Gastrocnemius medialis (tissue), 4 donors: ENCODE results near the gene KCNQ5. TPM values are rescaled to one million over a fixed set of nuclear protein-coding genes. Genes with fewer than 3 reads are reported as not detected.

Source experiments
- ATAC-seq, 2 donors: fragments of 150-250 bp; one replicate each; pipeline ENCODE4 v1.9.1; 2016
- DNase-seq, 2 donors: peaks; one replicate each; pipeline ENCODE4 v3.0.0-alpha.2; 2019
- H3K27ac ChIP-seq, 4 donors: fragments of 200-600 bp; sonication (generic); 1 replicate in 1 of 4; 2 replicates in 3 of 4; pipeline ENCODE4 v1.5.1; 2016 to 2018; ENCODE audit warnings: mild to moderate bottlenecking in 2 of 4, moderate library complexity in 1 of 4
- H3K27me3 ChIP-seq, 3 donors: fragments of 200-600 bp; sonication (generic) in 2 of 3; 1 replicate in 1 of 3; 2 replicates in 2 of 3; pipeline versions ENCODE4 v1.5.1 to v1.6.0; 2016 to 2019; ENCODE audit warnings: mild to moderate bottlenecking in 1 of 3, moderate library complexity in 1 of 3
- H3K36me3 ChIP-seq, 2 donors: fragments of 200-600 bp; sonication (generic) in 1 of 2; one replicate each; pipeline ENCODE4 v1.5.1; 2017 to 2018
- H3K4me1 ChIP-seq, 2 donors: fragments of 200-600 bp; sonication (generic) in 1 of 2; one replicate each; pipeline ENCODE4 v1.5.1; 2016 to 2017; ENCODE audit warnings: mild to moderate bottlenecking in 2 of 2
- H3K4me3 ChIP-seq, 4 donors: fragments of 200-600 bp; sonication (generic) in 3 of 4; 1 replicate in 1 of 4; 2 replicates in 3 of 4; pipeline ENCODE4 v1.5.1; 2016 to 2019; ENCODE audit warnings: mild to moderate bottlenecking in 2 of 4
- H3K9me3 ChIP-seq, 3 donors: fragments of 200-600 bp; sonication (generic) in 2 of 3; 1 replicate in 1 of 3; 2 replicates in 2 of 3; pipeline ENCODE4 v1.5.1; 2016 to 2019
- POLR2A ChIP-seq, 2 donors: fragments of 450-650 bp; IDR thresholded peaks; one replicate each; pipeline ENCODE4 v1.6.1; 2017; ENCODE audit warnings: antibody characterized with exemption in 2 of 2, mild to moderate bottlenecking in 2 of 2, moderate library complexity in 2 of 2
- in situ Hi-C, 4 donors: fragments of 200-750 bp; cut with MboI; loops; one replicate each; pipeline versions ENCODE4 v1.15.0 to v1.8.0; 2017; ENCODE audit warnings: low sequenced_read_pairs in 4 of 4
- intact Hi-C: fragments of 100-400 bp; cut with DNase I; formaldehyde crosslinking; loops from one replicate; pipeline ENCODE4 v1.15.1; 2023; ENCODE audit warnings: low total_unique reads
- total RNA-seq, 4 donors: library from RNA; depleted of rRNA; stranded (reverse); fragments of >200 nt; gene quantifications; one replicate each; pipeline versions ENCODE4 v1.1.0 to v1.2.3, GENCODE V29; 2016
- TF ChIP-seq, protein P1 (sequence below), 5 experiments: fragments of 450-650 bp in 3 of 5; fragments of 200-600 bp in 2 of 5; sonication (generic) in 2 of 5; IDR thresholded peaks in 4 of 5; conservative IDR thresholded peaks in 1 of 5; 1 replicate in 4 of 5; 2 replicates in 1 of 5; pipeline ENCODE4 v1.5.1; 2016 to 2019; ENCODE audit warnings: antibody characterized with exemption in 5 of 5, mild to moderate bottlenecking in 3 of 5, moderate library complexity in 3 of 5

The KCNQ5 gene
- total RNA-seq, 4 donors from 2014 or later, result 5.3 to 19.3 (median 15.1) TPM

DNA sequence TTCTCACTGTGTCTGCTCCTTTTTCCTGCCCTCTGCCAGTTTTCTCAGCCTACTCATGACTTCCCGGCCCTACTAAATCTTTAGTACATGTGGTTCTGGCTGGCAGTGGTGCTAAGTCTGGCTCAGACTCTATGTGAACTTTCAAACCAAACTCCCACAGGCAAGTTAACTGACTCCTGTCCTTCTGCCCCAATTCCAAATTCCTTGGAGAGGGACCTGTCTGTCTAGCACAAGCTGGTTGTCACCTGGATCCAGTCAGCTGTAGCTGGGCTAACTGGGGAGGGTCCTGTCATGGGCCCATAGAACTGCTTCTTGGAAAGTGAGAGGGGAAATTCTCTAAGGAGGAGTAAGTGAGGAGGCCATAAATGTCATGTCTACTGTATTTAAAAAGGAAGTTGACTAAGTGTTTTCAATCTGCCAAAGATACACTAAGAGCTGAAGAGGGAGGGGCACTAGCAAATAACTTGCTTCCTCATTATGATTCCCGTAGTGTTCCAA, 240.1 kb downstream of the KCNQ5 start:
- DNase-seq (peak; percentile 71 to 81), ATAC-seq (peak; percentile 86 to 89)
- no peaks in the 10 kb centered on the region for H3K9me3 ChIP-seq
- no peak overlapping the region for H3K4me3 ChIP-seq
- intact Hi-C loops (loop anchor here (1.0 to 10.0 kb wide), 2 partner anchors 43 to 303 kb away; no protein-coding TSS in a partner anchor), in situ Hi-C loops (loop anchor here in 1 of 4 donors (10.0 kb wide), 2 partner anchors 83 to 117 kb away; no protein-coding TSS in a partner anchor)
- no peaks in the 10 kb centered on the region for H3K27me3 ChIP-seq
- no peaks in the 10 kb centered on the region for H3K36me3 ChIP-seq
- H3K4me1 ChIP-seq, result peaks cover 48 to 61% of the 10 kb centered on the region in 2 donors
- TF ChIP-seq POLR2A (IDR thresholded peaks at IDR 0.05), result no peak
- TF ChIP-seq, protein P1, sequence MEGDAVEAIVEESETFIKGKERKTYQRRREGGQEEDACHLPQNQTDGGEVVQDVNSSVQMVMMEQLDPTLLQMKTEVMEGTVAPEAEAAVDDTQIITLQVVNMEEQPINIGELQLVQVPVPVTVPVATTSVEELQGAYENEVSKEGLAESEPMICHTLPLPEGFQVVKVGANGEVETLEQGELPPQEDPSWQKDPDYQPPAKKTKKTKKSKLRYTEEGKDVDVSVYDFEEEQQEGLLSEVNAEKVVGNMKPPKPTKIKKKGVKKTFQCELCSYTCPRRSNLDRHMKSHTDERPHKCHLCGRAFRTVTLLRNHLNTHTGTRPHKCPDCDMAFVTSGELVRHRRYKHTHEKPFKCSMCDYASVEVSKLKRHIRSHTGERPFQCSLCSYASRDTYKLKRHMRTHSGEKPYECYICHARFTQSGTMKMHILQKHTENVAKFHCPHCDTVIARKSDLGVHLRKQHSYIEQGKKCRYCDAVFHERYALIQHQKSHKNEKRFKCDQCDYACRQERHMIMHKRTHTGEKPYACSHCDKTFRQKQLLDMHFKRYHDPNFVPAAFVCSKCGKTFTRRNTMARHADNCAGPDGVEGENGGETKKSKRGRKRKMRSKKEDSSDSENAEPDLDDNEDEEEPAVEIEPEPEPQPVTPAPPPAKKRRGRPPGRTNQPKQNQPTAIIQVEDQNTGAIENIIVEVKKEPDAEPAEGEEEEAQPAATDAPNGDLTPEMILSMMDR (IDR thresholded peaks at IDR 0.05 in 4 of 5, conservative IDR thresholded peaks at IDR 0.05 in 1 of 5), result no peak
- H3K27ac ChIP-seq, result peak overlapping the region; percentile 75 to 89 (median 86)

DNA sequence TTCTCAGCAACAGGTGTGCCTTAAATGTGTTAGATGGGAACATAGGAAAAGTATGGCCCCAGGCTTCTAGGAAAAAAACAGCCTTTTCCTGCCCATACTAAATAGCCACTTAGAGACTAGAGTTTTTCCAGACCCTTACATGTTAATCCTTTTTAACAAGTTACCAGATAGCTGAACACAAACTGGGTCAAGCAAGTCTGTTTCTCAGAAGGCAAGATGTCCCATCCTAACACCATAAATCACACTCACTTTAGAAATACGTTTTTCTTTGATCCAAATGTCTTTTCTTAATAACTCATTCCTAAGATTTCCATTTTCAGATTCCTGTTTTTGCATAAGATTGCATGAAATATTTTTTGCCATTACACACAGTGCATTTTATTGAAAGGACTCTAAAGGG, 241.3 kb downstream of the KCNQ5 start:
- intact Hi-C loops, result loop anchor here (10.0 kb wide), 1 partner anchor 302 kb away; no protein-coding TSS in a partner anchor
- Histone ChIP-seq H3K9me3 (no peaks in the 10 kb centered on the region), H3K27me3 (no peaks in the 10 kb centered on the region), H3K27ac (peak overlapping the region in 3 of 4 donors; percentile 75 to 88 (median 83)), H3K36me3 (no peaks in the 10 kb centered on the region), H3K4me1 (peaks cover 48 to 61% of the 10 kb centered on the region in 2 donors), H3K4me3 (no peak overlapping the region)
- in situ Hi-C loops, result loop anchor here in 1 of 4 donors (10.0 kb wide), 2 partner anchors 82 to 118 kb away; no protein-coding TSS in a partner anchor
- no peak for ATAC-seq
- no peak for DNase-seq
- no peak for TF ChIP-seq POLR2A (IDR thresholded peaks at IDR 0.05)
- TF ChIP-seq, protein P1 (IDR thresholded peaks at IDR 0.05 in 4 of 5, conservative IDR thresholded peaks at IDR 0.05 in 1 of 5), result no peak

DNA sequence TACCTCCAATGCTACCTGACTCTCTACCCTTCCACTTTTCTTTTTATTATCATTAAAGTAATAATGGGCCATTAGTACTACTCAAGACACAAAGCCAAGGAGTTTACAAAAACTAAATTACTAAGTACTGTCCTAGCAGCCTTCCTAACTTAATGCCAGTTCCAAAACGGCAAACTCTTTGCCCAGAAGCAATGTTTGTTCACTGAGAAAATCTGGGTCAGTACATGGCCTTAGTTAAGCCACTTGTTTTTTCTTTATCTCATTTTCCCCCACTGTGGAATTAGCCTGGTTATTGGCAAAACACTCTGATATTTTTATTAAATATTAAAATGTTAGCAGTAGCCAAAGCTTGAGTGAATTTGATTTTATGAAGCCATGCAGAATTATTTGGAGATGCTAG, 242.4 kb downstream of the KCNQ5 start:
- no peak for TF ChIP-seq POLR2A (IDR thresholded peaks at IDR 0.05)
- TF ChIP-seq, protein P1 (IDR thresholded peaks at IDR 0.05 in 4 of 5, conservative IDR thresholded peaks at IDR 0.05 in 1 of 5), result no peak
- ATAC-seq, result no peak
- Histone ChIP-seq H3K27ac (peak overlapping the region; percentile 80 to 87 (median 83)), H3K9me3 (no peaks in the 10 kb centered on the region), H3K4me3 (no peak overlapping the region), H3K36me3 (no peaks in the 10 kb centered on the region), H3K4me1 (peaks cover 48 to 61% of the 10 kb centered on the region in 2 donors), H3K27me3 (no peaks in the 10 kb centered on the region)
- intact Hi-C loops (loop anchor here (2.0 to 10.0 kb wide), 4 partner anchors 87 to 301 kb away; partner anchors contain the start of gene KCNQ5), in situ Hi-C loops (loop anchor here in 1 of 4 donors (10.0 kb wide), 2 partner anchors 81 to 119 kb away; no protein-coding TSS in a partner anchor)
- DNase-seq, result no peak

DNA sequence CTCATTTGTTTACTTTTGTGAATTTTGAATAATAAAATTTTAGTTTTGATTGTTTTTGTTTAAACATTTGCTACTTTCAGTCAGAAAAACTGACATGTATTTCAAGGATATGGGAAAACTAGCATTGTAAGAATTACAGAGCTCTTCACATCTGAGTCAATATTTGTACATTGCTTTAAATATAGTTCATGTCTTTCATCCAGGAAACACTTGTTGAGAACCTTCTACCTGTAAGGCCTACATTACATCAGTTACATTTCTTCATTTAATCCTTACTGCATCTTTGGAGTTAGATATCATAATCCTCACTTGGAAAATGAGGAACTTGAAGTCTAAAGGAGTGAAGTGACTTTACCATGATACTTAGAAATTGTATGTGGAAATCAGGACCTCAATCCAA, 242.9 kb downstream of the KCNQ5 start:
- no peak overlapping the region for H3K4me3 ChIP-seq
- intact Hi-C loops, result loop anchor here (2.0 to 10.0 kb wide), 4 partner anchors 86 to 300 kb away; partner anchors contain the start of gene KCNQ5
- H3K27ac ChIP-seq, result peak overlapping the region; percentile 80 to 87 (median 83)
- peak in 1 of 2 donors; percentile 3 for ATAC-seq
- H3K9me3 ChIP-seq, result no peaks in the 10 kb centered on the region
- in situ Hi-C loops, result loop anchor here in 1 of 4 donors (10.0 kb wide), 2 partner anchors 80 to 120 kb away; no protein-coding TSS in a partner anchor
- no peak for DNase-seq
- TF ChIP-seq, protein P1 (IDR thresholded peaks at IDR 0.05 in 4 of 5, conservative IDR thresholded peaks at IDR 0.05 in 1 of 5), result no peak
- H3K4me1 ChIP-seq, result peaks cover 48 to 61% of the 10 kb centered on the region in 2 donors
- H3K27me3 ChIP-seq, result no peaks in the 10 kb centered on the region
- no peaks in the 10 kb centered on the region for H3K36me3 ChIP-seq
